ENCODE results near the gene UNCX. TPM values are rescaled to one million over a fixed set of nuclear protein-coding genes. Genes with fewer than 3 reads are reported as not detected.
A peak's percentile ranks its signal among the peaks of the same experiment; 100 is the strongest.

UNCX gene
- polyA plus RNA-seq (2013, experiment 1 of 2) = not detected
- polyA plus RNA-seq (2013, experiment 2 of 2) = not detected

GRCh38 chr7:1232623-1233332, at the start of gene UNCX:
UNCX (plus strand) TSS chr7:1232872; CDS start chr7:1233018, 146 bp downstream.
- no peak within 1 kb of the TSS for H2BK5ac ChIP-seq (ENCODE audit: low read depth, low read length, poor library complexity, severe bottlenecking)
- no peak within 1 kb of the TSS for H4K8ac ChIP-seq (ENCODE audit: low read length)
- WGBS = under 1% methylated on average over 46 of the region's 81 CpGs

GRCh38 chr7:1187127-1187526, 45.5 kb upstream of the UNCX start:
- peaks cover 5% of the 10 kb centered on the region for H3K4me1 ChIP-seq (ENCODE audit: control insufficient read depth, insufficient read depth, low read depth, low read length)
- H3K27ac ChIP-seq (ENCODE audit: low read length, poor library complexity, severe bottlenecking) = no peak overlapping the region
- no peak overlapping the region for H2BK15ac ChIP-seq (ENCODE audit: low read depth, poor library complexity, severe bottlenecking)
- 87% methylated on average over 11 of the region's 11 CpGs for WGBS
- H3K18ac ChIP-seq (ENCODE audit: low read depth in 1 of 2, low read length in 2 of 2) = no peak overlapping the region
- no peak overlapping the region for H3K4me3 ChIP-seq (ENCODE audit: insufficient read depth in 1 of 2, low read depth in 1 of 2, low read length in 2 of 2)
- H3K23ac ChIP-seq (ENCODE audit: low read length in 2 of 2) = no peak overlapping the region
- H3K14ac ChIP-seq (ENCODE audit: low read length in 2 of 2) = no peak overlapping the region
- no peak overlapping the region for H3K4me2 ChIP-seq (ENCODE audit: low read length, poor library complexity, severe bottlenecking)
- no peaks in the 10 kb centered on the region for H3K36me3 ChIP-seq (ENCODE audit: control insufficient read depth in 1 of 2, insufficient read depth in 2 of 2, low read depth in 1 of 2, low read length in 2 of 2)
- H3K4ac ChIP-seq (ENCODE audit: low read depth in 1 of 2, low read length in 2 of 2) = no peak overlapping the region
- no peak for DNase-seq
- H2BK120ac ChIP-seq (ENCODE audit: low read depth, low read length) = no peak overlapping the region
- no peaks in the 10 kb centered on the region for H3K79me1 ChIP-seq (replicated peaks; ENCODE audit: low read length, poor library complexity, severe bottlenecking)
- no peak overlapping the region for H4K8ac ChIP-seq (ENCODE audit: low read length)
- peaks cover 30 to 50% of the 10 kb centered on the region in 2 experiments for H3K27me3 ChIP-seq (ENCODE audit: control insufficient read depth in 1 of 2, insufficient read depth in 1 of 2, low read length in 2 of 2)
- no peak overlapping the region for H2BK5ac ChIP-seq (ENCODE audit: low read depth, low read length, poor library complexity, severe bottlenecking)
- H2AK5ac ChIP-seq (ENCODE audit: low read length, severe bottlenecking) = no peak overlapping the region
- no peak overlapping the region for H4K91ac ChIP-seq (ENCODE audit: low read length)
- no peak overlapping the region for H2BK12ac ChIP-seq (ENCODE audit: low read length in 2 of 2)
- no peaks in the 10 kb centered on the region for H3K9me3 ChIP-seq (ENCODE audit: control insufficient read depth, low read length)
- H3K9ac ChIP-seq (ENCODE audit: low read length) = no peak overlapping the region
- no peak overlapping the region for H2AFZ ChIP-seq (ENCODE audit: low read depth, low read length)

More at GRCh38 chr7:1232623-1233332, at the start of gene UNCX:
- H3K36me3 ChIP-seq (ENCODE audit: control insufficient read depth in 1 of 2, insufficient read depth in 2 of 2, low read depth in 1 of 2, low read length in 2 of 2) = no peaks in the 10 kb centered on the region
- no peak within 1 kb of the TSS for H3K4ac ChIP-seq (ENCODE audit: low read depth in 1 of 2, low read length in 2 of 2)
- no peak within 1 kb of the TSS for H2AFZ ChIP-seq (ENCODE audit: low read depth, low read length)
- no peak within 1 kb of the TSS for H4K91ac ChIP-seq (ENCODE audit: low read length)
- peaks cover 71 to 74% of the 10 kb centered on the region in 2 experiments for H3K27me3 ChIP-seq (ENCODE audit: control insufficient read depth in 1 of 2, insufficient read depth in 1 of 2, low read length in 2 of 2)
- H3K14ac ChIP-seq (ENCODE audit: low read length in 2 of 2) = no peak within 1 kb of the TSS
- H2AK5ac ChIP-seq (ENCODE audit: low read length, severe bottlenecking) = no peak within 1 kb of the TSS
- no peak within 1 kb of the TSS for H2BK120ac ChIP-seq (ENCODE audit: low read depth, low read length)
- no peak within 1 kb of the TSS for H2BK12ac ChIP-seq (ENCODE audit: low read length in 2 of 2)
- peaks cover 15% of the 10 kb centered on the region for H3K4me1 ChIP-seq (ENCODE audit: control insufficient read depth, insufficient read depth, low read depth, low read length)
- H3K23ac ChIP-seq (ENCODE audit: low read length in 2 of 2) = peak within 1 kb of the TSS in 1 of 2 experiments; percentile 52
- H3K18ac ChIP-seq (ENCODE audit: low read depth in 1 of 2, low read length in 2 of 2) = no peak within 1 kb of the TSS
- H3K4me3 ChIP-seq (ENCODE audit: insufficient read depth in 1 of 2, low read depth in 1 of 2, low read length in 2 of 2) = no peak within 1 kb of the TSS
- no peak for DNase-seq
- no peaks in the 10 kb centered on the region for H3K79me1 ChIP-seq (replicated peaks; ENCODE audit: low read length, poor library complexity, severe bottlenecking)
- no peak within 1 kb of the TSS for H2BK15ac ChIP-seq (ENCODE audit: low read depth, poor library complexity, severe bottlenecking)
- no peak within 1 kb of the TSS for H3K9ac ChIP-seq (ENCODE audit: low read length)
- H3K27ac ChIP-seq (ENCODE audit: low read length, poor library complexity, severe bottlenecking) = no peak within 1 kb of the TSS
- H3K9me3 ChIP-seq (ENCODE audit: control insufficient read depth, low read length) = peaks cover 5% of the 10 kb centered on the region
- no peak within 1 kb of the TSS for H3K4me2 ChIP-seq (ENCODE audit: low read length, poor library complexity, severe bottlenecking)

DNA sequence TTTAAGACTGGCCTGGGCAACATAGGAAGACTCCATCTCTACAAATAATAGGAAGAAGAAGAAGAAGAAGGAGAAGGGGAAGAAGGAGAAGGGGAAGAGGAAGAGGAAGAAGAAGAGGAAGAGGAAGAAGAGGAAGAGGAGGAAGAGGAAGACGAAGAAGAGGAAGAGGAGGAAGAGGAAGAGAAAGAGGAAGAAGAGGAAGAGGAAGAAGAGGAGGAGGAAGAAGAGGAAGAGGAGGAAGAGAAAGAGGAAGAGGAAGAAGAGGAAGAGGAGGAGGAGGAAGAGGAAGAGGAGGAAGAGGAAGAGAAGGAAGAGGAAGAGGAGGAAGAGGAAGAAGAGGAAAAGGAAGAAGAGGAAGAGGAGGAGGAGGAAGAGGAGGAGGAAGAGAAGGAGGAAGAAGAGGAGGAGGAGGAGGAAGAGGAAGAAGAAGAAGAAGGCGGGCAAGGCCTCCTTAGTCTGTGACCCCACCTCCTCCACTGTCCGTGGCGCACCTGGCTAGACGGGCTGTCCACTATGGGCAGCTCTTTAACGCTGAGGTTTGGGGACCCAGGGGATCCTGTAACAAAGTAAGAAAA, 43.9 kb upstream of the UNCX start:
- WGBS = 92% methylated on average over 6 of the region's 6 CpGs
- no peak overlapping the region for H2BK120ac ChIP-seq (ENCODE audit: low read depth, low read length)
- no peak overlapping the region for H4K91ac ChIP-seq (ENCODE audit: low read length)
- H3K9ac ChIP-seq (ENCODE audit: low read length) = no peak overlapping the region
- peaks cover 5% of the 10 kb centered on the region for H3K4me1 ChIP-seq (ENCODE audit: control insufficient read depth, insufficient read depth, low read depth, low read length)
- H2AFZ ChIP-seq (ENCODE audit: low read depth, low read length) = no peak overlapping the region
- H3K9me3 ChIP-seq (ENCODE audit: control insufficient read depth, low read length) = no peaks in the 10 kb centered on the region
- no peak overlapping the region for H3K4ac ChIP-seq (ENCODE audit: low read depth in 1 of 2, low read length in 2 of 2)
- H2AK5ac ChIP-seq (ENCODE audit: low read length, severe bottlenecking) = no peak overlapping the region
- no peak for DNase-seq
- H2BK5ac ChIP-seq (ENCODE audit: low read depth, low read length, poor library complexity, severe bottlenecking) = no peak overlapping the region
- no peak overlapping the region for H3K27ac ChIP-seq (ENCODE audit: low read length, poor library complexity, severe bottlenecking)
- no peak overlapping the region for H2BK12ac ChIP-seq (ENCODE audit: low read length in 2 of 2)
- no peak overlapping the region for H3K14ac ChIP-seq (ENCODE audit: low read length in 2 of 2)
- H3K23ac ChIP-seq (ENCODE audit: low read length in 2 of 2) = no peak overlapping the region
- no peaks in the 10 kb centered on the region for H3K79me1 ChIP-seq (replicated peaks; ENCODE audit: low read length, poor library complexity, severe bottlenecking)
- peaks cover 30 to 56% of the 10 kb centered on the region in 2 experiments for H3K27me3 ChIP-seq (ENCODE audit: control insufficient read depth in 1 of 2, insufficient read depth in 1 of 2, low read length in 2 of 2)
- H3K36me3 ChIP-seq (ENCODE audit: control insufficient read depth in 1 of 2, insufficient read depth in 2 of 2, low read depth in 1 of 2, low read length in 2 of 2) = no peaks in the 10 kb centered on the region
- no peak overlapping the region for H4K8ac ChIP-seq (ENCODE audit: low read length)
- H2BK15ac ChIP-seq (ENCODE audit: low read depth, poor library complexity, severe bottlenecking) = no peak overlapping the region
- H3K4me3 ChIP-seq (ENCODE audit: insufficient read depth in 1 of 2, low read depth in 1 of 2, low read length in 2 of 2) = no peak overlapping the region
- no peak overlapping the region for H3K4me2 ChIP-seq (ENCODE audit: low read length, poor library complexity, severe bottlenecking)
- H3K18ac ChIP-seq (ENCODE audit: low read depth in 1 of 2, low read length in 2 of 2) = no peak overlapping the region

GRCh38 chr7:1189986-1190772, 42.5 kb upstream of the UNCX start:
- H4K91ac ChIP-seq (ENCODE audit: low read length) = no peak overlapping the region
- H2BK120ac ChIP-seq (ENCODE audit: low read depth, low read length) = no peak overlapping the region
- H3K27me3 ChIP-seq (ENCODE audit: control insufficient read depth in 1 of 2, insufficient read depth in 1 of 2, low read length in 2 of 2) = peaks cover 30 to 63% of the 10 kb centered on the region in 2 experiments
- H3K9ac ChIP-seq (ENCODE audit: low read length) = no peak overlapping the region
- no peak overlapping the region for H3K18ac ChIP-seq (ENCODE audit: low read depth in 1 of 2, low read length in 2 of 2)
- no peak overlapping the region for H2BK12ac ChIP-seq (ENCODE audit: low read length in 2 of 2)
- no peak overlapping the region for H2AFZ ChIP-seq (ENCODE audit: low read depth, low read length)
- no peak overlapping the region for H3K4me3 ChIP-seq (ENCODE audit: insufficient read depth in 1 of 2, low read depth in 1 of 2, low read length in 2 of 2)
- no peak overlapping the region for H2AK5ac ChIP-seq (ENCODE audit: low read length, severe bottlenecking)
- no peaks in the 10 kb centered on the region for H3K9me3 ChIP-seq (ENCODE audit: control insufficient read depth, low read length)
- H3K36me3 ChIP-seq (ENCODE audit: control insufficient read depth in 1 of 2, insufficient read depth in 2 of 2, low read depth in 1 of 2, low read length in 2 of 2) = no peaks in the 10 kb centered on the region
- H3K27ac ChIP-seq (ENCODE audit: low read length, poor library complexity, severe bottlenecking) = no peak overlapping the region
- H3K23ac ChIP-seq (ENCODE audit: low read length in 2 of 2) = no peak overlapping the region
- no peak overlapping the region for H2BK15ac ChIP-seq (ENCODE audit: low read depth, poor library complexity, severe bottlenecking)
- peaks cover 5% of the 10 kb centered on the region for H3K4me1 ChIP-seq (ENCODE audit: control insufficient read depth, insufficient read depth, low read depth, low read length)
- no peaks in the 10 kb centered on the region for H3K79me1 ChIP-seq (replicated peaks; ENCODE audit: low read length, poor library complexity, severe bottlenecking)
- WGBS = 95% methylated on average over 10 of the region's 10 CpGs
- H3K4ac ChIP-seq (ENCODE audit: low read depth in 1 of 2, low read length in 2 of 2) = no peak overlapping the region
- no peak overlapping the region for H4K8ac ChIP-seq (ENCODE audit: low read length)
- H2BK5ac ChIP-seq (ENCODE audit: low read depth, low read length, poor library complexity, severe bottlenecking) = no peak overlapping the region
- no peak for DNase-seq
- no peak overlapping the region for H3K14ac ChIP-seq (ENCODE audit: low read length in 2 of 2)
- no peak overlapping the region for H3K4me2 ChIP-seq (ENCODE audit: low read length, poor library complexity, severe bottlenecking)
